Measurements from ENCODE around the gene IPO5.
A peak's percentile ranks its signal among the peaks of the same experiment; 100 is the strongest.
"Not testable (repeated sequence)": the region's sequence is repeated elsewhere in the genome, so short reads cannot be mapped to it uniquely, and the experiment has no call there.

IPO5 gene

GRCh38 chr13:97979556-97979955, 26.1 kb downstream of the IPO5 start:
- DNase-seq (ENCODE audit: extremely low read depth, low read depth) = no peak
- no peak for TF ChIP-seq CTCF (IDR thresholded peaks at IDR 0.05; ENCODE audit: low read depth, low read length)

GRCh38 chr13:97982286-97982685, 28.8 kb downstream of the IPO5 start:
- no peak for TF ChIP-seq CTCF (IDR thresholded peaks at IDR 0.05; ENCODE audit: low read depth, low read length)
- no peak for DNase-seq (ENCODE audit: extremely low read depth, low read depth)

GRCh38 chr13:97986835-97987234, 33.4 kb downstream of the IPO5 start:
- no peak for DNase-seq (ENCODE audit: extremely low read depth, low read depth)
- no peak for TF ChIP-seq CTCF (IDR thresholded peaks at IDR 0.05; ENCODE audit: low read depth, low read length)

GRCh38 chr13:97999653-98000052, 46.2 kb downstream of the IPO5 start:
- no peak for DNase-seq (ENCODE audit: extremely low read depth, low read depth)
- no peak for TF ChIP-seq CTCF (IDR thresholded peaks at IDR 0.05; ENCODE audit: low read depth, low read length)

GRCh38 chr13:98004107-98004506, 50.6 kb downstream of the IPO5 start:
- no peak for TF ChIP-seq CTCF (IDR thresholded peaks at IDR 0.05; ENCODE audit: low read depth, low read length)
- DNase-seq (ENCODE audit: extremely low read depth, low read depth) = peak; percentile 61

GRCh38 chr13:98004997-98005396, 51.5 kb downstream of the IPO5 start:
- not testable (repeated sequence) for DNase-seq (ENCODE audit: extremely low read depth, low read depth)

- no peak for TF ChIP-seq CTCF (IDR thresholded peaks at IDR 0.05; ENCODE audit: low read depth, low read length)
- DNase-seq (ENCODE audit: extremely low read depth, low read depth) = no peak
These were observed 53.5 kb downstream of the IPO5 start for GRCh38 chr13:98007001-98007400.

- DNase-seq (ENCODE audit: extremely low read depth, low read depth) = no peak
- no peak for TF ChIP-seq CTCF (IDR thresholded peaks at IDR 0.05; ENCODE audit: low read depth, low read length)
These were observed 59.8 kb downstream of the IPO5 start for GRCh38 chr13:98013241-98013640.
